ENCODE measurements around the gene ANKRD42.
A peak's percentile ranks its signal among the peaks of the same experiment; 100 is the strongest.

GRCh38 chr11:83166193-83166866, 27.2 kb upstream of the ANKRD42 start:
- TF ChIP-seq POLR2A (IDR thresholded peaks at IDR 0.05; ENCODE audit: low read length), result peak; percentile 29
- TF ChIP-seq GATA1 (IDR thresholded peaks at IDR 0.05; ENCODE audit: low read depth, low read length), result no peak
